NCI-H2196 treated with DMSO at 0.1 percent for 48 hours (cell line): ENCODE results near the gene ANKRD65.
"Not testable (repeated sequence)": the region's sequence is repeated elsewhere in the genome, so short reads cannot be mapped to it uniquely, and the experiment has no call there.

Experiments used
- DNase-seq: peaks from one replicate; lab custom pipeline; 2025; ENCODE audit not compliant: unreplicated experiment; lab: John Stamatoyannopoulos, UW

Gene ANKRD65

GRCh38 chr1:1421147-1421906 lies at the start of gene ANKRD65:
ANKRD65 (minus strand) TSS chr1:1421276; CDS start chr1:1421005, 271 bp downstream.
- DNase-seq: peak; percentile 70

GRCh38 chr1:1468196-1468985 lies 47.3 kb upstream of the ANKRD65 start:
- not testable (repeated sequence) for DNase-seq

GRCh38 chr1:1463312-1463711 lies 42.2 kb upstream of the ANKRD65 start:
- DNase-seq: no peak

GRCh38 chr1:1462318-1462966 lies 41.4 kb upstream of the ANKRD65 start:
- DNase-seq: peak; percentile 88

- DNase-seq: no peak
These were observed 40.7 kb upstream of the ANKRD65 start for GRCh38 chr1:1461721-1462317.

- no peak for DNase-seq
These were observed 39.6 kb upstream of the ANKRD65 start for GRCh38 chr1:1460540-1461130.

- DNase-seq: not testable (repeated sequence)
These were observed 38.6 kb upstream of the ANKRD65 start for GRCh38 chr1:1459711-1460110.

- not testable (repeated sequence) for DNase-seq
These were observed 38.1 kb upstream of the ANKRD65 start for GRCh38 chr1:1459156-1459555.

GRCh38 chr1:1456683-1457255 lies 35.7 kb upstream of the ANKRD65 start:
- DNase-seq: not testable (repeated sequence)

- DNase-seq: not testable (repeated sequence)
These were observed 34.9 kb upstream of the ANKRD65 start for GRCh38 chr1:1455934-1456333.

GRCh38 chr1:1455366-1455884 lies 34.3 kb upstream of the ANKRD65 start:
- DNase-seq: no peak

GRCh38 chr1:1454286-1455056 lies 33.4 kb upstream of the ANKRD65 start:
- DNase-seq: not testable (repeated sequence)

- no peak for DNase-seq
These were observed 31.8 kb upstream of the ANKRD65 start for GRCh38 chr1:1452882-1453281.

GRCh38 chr1:1452365-1452739 lies 31.3 kb upstream of the ANKRD65 start:
- DNase-seq: not testable (repeated sequence)

- no peak for DNase-seq
These were observed 30.8 kb upstream of the ANKRD65 start for GRCh38 chr1:1451696-1452364.

GRCh38 chr1:1450616-1451015 lies 29.5 kb upstream of the ANKRD65 start:
- DNase-seq: not testable (repeated sequence)

GRCh38 chr1:1449099-1449739 lies 28.1 kb upstream of the ANKRD65 start, which contains the start of gene ATAD3C:
ATAD3C (plus strand) TSS chr1:1449689; CDS start chr1:1450684, 995 bp downstream.
- no peak for DNase-seq

- DNase-seq: not testable (repeated sequence)
These were observed 25.6 kb upstream of the ANKRD65 start for GRCh38 chr1:1446631-1447030.
